ENCODE results near the gene SPACDR.

The SPACDR gene

DNA sequence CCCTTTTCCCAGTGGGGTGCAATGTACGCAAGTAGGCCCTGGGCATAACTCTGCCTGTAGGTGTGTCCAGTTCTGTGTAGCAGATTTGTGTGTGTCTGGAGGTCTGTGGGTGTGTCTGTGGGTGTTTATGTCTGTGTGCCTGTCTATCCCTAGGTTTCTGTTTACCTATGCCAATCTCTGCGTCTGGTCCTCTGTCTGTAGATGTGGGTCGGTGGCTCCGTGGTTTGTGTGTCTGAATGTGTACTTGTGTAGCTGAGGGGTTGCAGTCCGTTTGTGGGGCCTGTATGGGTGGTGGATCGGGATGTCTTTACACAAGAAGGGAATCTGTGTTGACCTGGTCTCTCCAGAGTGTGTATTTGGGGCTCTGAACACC lies 20.6 kb upstream of the SPACDR start:
- no peak for DNase-seq (ENCODE audit: low spot score)

DNA sequence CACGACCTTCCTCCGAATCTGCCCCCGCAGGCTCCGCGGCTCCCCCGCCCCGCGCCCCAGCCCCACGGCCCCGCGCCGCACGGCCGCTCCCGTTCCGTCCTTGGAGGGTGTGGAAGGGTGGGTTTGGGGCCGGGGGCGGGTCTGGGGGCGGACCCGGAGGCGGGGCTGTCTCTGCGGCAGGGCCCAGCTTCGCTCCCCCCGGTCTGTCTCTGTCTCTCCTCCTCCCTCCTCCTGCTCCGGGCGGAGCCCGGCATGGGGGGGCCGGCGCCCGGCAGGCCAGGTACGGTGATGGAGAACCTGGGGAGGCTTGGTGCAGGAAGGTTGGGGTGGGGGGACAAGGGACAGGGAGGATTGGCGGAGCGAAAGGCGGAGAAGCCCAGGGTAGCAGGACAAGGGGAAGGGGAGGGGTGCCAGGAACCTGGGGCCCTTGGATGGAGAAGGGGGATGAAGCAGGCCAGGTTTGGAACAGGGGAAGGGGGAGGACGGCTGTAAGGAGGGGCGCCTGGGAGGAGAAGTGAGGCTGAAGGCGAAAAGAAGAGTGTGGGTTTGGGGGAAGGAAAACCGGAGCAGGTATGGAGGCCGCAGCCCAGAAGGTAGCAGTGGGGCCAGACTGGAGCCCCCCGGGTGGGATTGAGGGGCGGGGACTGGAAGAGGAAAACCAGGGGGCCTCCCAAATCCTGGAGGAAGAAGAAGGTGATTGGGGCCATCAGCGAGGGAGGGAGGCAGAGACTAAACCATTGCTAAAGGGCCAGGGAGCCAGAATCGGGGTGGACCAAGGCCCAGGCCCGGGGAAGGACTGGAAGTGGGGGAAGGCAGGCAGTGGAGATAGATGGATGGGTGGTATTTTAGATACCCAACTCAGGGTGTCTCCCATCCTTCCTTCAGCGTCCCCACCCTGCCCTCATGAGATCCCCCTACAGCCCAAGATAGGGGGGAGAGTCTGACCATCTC lies 19.9 kb upstream of the SPACDR start, which contains the start of gene NYAP1:
TSS of gene NYAP1 (plus strand) at position 206 of the 951 bp plus-strand sequence. CDS start 1,385 bp downstream, outside the sequence.
- no peak for DNase-seq (ENCODE audit: low spot score)

DNA sequence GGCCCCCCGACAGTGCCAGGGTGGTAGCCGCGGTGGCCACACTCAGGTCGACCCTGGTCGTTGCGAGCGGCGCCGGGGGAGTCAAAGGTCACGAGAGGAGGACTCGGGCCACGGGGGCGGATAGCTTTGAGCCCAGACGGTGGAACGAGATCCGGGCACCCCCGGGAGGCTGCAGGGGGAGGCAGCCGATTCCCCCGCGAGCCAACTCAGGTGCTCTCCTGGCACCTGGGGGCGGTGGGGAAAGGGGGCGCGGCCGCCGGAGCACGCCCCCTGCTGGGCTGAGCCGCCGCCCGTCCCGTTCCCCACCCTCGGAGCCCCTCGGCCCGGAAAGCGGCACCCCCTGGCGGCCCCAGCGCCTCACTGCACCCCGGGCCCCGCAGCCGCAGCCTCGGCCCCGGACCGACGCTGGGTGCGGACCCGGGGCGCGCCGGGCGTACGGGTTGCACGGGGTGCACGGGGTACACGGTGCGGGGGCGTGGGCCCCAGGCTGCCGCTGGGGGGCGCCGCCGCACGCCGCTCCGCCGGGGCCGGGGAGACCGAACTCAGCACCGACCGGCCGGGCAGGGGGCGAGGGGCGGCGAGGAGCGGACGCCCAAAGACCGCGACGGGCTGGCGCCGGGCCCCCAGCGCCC lies 19.1 kb upstream of the SPACDR start:
- peak; percentile 89 for DNase-seq (ENCODE audit: low spot score)

DNA sequence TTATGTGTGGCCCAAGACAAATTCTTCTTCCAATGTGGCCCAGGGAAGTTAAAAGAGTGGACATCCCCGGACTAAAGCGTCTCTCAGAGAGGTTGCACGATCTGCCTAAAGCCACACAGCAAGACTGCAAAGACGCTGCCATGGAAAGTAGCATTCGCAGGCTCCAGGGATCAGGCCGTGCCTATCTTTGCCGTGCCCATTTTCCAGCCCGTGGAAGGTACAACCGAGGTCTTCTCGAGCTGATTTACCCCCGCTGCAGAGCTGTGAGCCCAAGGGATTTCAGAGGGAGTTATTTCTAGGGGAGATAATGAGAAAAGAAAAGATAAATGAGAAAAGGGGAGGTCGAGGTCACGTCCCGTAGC lies 18.6 kb upstream of the SPACDR start:
- DNase-seq (ENCODE audit: low spot score), result no peak

DNA sequence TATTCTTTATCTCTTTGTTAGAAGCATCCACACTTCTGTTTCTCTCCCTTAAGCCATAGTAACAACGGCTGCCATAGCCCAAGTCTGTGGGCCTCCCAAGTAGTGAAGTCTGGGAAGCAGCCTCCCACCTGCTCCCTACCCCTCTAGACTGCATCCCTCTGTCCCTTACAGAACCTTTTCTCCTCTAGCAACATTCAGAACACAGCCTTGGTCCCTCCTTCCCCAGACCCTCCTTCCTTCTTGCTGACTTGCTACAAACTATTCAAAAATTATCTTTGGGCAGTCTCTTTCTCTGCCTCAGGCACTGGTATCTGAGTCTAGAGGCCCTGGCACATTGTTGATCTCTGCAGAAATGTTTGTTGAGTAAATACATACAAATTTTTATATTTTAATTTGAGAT lies 17.4 kb upstream of the SPACDR start:
- no peak for DNase-seq (ENCODE audit: low spot score)

DNA sequence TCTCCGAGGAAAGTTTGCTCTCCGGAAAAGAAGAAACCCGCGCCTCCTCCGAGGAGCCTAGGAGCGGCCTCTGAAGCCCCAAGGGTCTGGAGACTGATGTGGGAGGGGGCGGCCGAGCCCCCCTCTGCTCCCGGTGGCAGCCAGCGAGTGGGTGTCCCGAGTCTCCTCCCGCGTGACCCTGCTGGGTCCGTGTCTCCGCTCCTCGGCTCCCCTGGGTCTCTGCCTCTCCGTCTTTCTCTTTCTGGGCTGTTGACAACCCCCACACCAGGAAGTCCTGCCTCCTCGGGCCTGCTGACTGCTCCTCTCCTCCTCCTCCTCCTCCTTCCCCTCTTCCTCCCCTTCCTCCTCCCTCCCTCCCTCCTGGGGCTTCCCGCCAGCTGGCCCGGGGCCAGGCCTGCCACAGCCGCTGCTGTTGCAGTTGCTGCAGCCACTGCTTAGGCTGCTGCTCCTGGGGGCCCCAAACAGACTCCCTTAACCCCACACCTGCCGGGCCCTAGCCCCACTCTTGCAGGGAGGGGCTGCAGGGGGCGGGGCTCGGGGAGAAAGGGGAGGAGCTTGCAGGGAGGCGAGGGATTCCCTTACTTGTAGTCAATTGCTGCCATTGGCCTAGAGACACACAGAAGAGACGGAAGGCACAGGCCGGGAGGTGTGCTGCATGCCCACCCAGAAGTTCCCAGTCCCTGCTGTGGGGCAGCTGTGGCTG lies 15.0 kb upstream of the SPACDR start, which contains the start of gene TSC22D4:
TSS of gene TSC22D4 (minus strand) at position 257 of the 703 bp plus-strand sequence. CDS start 1,176 bp downstream, outside the sequence.
- peak; percentile 99 for DNase-seq (ENCODE audit: low spot score)

DNA sequence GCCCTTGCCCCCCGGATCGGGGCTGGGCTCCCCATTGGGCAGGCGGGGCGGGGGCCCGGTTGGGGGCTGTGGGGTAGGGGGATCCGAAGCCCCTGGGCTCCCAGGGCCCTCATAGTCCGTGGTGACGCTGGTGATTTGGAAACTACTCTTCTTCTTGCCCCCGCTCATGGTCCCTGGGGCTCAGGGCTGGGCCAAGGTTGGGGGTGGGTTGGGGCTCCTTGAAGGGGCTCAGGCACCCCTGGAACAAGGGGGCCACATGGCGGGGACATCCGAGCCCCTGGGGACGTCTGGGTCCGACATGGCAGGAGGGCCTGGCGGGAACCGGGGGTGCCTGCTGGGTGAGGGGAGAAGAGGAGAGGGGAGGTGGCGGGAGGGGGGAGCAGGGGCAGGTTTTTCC lies 13.8 kb upstream of the SPACDR start:
- DNase-seq (ENCODE audit: low spot score), result peak; percentile 53

DNA sequence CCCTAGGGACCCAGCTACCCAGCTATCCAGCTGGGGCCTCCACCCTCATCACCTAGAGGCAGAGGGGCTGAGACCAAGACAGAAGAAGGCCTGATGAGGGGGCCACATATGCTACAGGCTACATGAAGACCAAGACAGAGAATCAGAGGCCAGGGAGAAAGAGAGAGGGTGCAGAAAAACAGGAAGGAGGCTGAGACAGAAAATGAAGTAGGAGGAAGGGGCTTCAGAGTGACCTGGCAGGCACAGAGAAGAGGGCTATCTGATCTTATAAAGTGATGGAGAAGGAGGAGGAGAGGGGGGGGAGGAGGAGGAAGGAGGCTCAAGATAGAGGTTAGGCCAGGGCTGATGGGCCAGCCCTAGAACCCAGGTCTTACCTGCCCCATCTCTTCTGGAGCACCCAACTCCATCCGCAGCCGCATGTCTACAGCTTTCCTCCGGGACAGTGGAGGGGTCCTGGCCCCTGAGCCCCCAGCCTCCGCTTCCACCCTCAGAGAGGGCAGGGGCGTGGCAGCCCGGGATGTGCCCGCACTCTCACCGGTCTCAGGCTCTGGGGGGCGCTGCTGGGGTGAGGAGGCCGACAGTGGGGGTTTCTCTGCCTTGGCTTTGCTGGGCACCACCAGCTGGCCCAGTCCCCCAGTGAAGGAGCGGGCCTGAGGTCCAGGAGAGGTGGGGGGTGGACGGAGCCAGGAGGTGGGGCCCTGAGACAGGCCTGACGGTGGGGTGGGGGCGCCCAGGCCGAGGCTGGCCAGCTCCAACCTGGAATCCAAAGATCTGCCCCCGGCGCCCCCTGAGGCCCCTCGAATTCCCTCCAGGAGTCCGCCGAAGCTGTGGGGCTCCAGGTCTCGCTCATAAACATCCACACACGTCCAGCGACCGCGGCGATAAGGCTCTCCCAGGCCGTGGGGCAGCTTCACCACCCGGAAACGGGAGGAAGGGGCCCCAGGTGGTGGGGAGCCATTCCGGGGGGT lies 13.1 kb upstream of the SPACDR start:
- peak; percentile 75 for DNase-seq (ENCODE audit: low spot score)

DNA sequence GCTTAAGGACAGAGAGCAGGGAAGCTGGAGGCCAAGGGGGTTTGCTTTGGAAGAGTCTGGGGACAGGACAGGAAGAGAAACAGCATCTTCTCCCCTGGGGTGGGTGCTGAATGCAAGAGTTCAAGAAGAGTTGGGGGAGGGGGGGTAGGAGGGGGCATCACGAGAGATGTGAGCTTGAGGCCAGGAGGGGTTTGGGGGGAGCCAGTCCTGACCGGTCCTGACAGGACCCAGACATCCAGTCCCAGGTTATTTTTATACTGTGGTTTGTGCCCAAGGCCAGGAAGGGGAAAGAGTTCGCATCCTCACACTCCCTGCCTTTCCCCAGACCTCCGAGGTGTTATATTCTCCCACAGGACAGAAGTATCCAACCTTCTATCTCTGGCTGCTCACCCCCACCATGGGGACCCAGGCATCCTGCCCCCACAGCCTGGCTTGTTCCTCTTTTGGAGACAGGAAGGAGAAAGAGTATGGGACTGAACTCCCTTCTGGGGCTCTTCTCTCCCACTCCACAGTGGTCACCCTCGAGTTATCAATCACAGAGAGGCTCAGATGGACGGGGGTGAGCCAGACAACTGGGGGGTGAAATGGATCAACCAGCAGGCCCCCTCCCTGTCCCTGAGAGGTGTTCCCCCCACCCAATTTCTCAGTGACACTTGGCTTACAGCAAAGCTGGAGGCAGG lies 12.2 kb upstream of the SPACDR start:
- no peak for DNase-seq (ENCODE audit: low spot score)

DNA sequence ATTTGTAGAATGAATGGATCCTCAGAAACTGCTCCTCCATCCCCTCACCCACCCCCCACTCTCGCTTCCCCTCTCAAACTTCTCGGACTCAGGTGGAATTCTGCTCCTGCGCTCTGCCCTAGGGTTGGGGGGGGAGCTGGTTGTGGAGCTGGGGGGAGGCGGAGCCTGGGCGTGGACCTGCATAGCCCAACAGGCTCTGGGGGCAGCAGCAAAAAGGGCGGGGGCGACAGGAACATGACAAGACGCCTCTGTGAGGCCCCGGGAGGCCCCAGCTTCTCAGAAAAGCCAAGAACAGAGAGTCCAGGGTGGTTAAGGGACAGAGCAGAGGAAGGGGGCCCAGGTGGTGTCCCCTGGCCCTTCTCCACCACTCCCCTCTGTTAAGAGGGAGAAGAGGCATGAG lies 11.5 kb upstream of the SPACDR start:
- no peak for DNase-seq (ENCODE audit: low spot score)

DNA sequence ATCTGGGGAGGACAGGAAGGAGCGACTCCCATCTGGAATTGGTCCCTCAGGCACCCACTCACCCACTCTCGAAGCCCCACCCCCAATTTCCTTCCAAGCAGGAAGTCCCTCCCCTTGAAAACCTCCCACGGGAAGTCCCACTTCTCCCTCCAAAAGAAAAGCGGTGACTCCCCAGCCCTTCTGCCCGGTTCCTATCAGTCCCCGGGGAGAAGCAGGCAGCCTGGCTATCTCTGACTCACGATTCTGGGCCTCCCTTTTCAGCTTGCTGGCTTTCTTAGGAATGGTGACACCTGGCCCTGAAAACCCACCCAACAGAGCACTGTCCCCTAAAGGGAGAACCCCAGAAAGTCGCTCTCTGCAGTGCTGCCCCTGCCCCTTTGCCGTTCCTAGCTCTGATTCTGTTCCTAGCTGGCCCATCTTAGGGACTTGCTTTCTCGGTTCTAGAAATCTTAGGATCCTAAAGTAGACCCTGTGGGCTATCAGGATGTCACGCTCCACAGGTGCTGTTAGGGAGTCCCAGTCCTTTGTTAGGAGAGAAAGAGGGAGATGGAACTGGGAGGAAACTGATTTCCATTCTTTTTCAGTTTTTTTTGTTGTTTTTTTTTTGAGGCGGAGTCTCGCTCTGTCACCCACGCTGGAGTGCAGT lies 8.9 kb upstream of the SPACDR start:
- DNase-seq (ENCODE audit: low spot score), result no peak

DNA sequence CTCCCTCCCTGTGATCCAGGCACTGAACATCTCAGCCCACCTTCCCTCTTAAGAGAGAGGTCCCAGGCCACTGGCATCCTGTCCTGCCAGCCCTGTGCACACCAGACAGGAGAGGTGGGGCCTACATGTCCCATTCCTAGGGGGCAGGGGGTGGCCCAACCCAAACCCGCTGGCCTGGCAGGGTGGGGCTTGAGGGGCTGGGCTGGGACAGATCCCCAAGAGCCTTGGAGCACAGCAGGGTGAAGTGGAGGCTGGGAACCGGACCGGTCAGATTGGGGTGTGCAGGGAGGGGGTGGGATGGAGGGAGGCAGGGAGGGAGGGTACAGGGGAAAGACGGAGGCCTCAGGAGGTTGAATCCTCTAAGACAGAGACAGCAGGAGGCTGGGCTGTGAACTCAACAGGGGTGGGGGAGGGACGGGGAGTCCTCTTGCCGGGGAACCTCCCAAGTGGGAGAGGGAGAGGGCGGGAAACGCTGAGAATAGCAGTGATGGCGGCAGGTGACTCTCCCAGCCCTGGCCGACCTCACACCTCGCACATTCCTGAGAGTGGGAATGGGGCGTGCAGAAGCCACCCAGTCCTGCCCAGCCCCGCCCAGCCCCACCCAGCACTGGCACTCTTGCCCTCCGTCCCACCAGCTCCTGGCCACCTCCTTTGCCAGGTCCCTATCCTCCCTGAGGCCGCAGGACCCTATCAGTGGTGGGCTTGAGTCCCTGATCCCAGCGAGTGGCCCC lies 8.2 kb upstream of the SPACDR start:
- no peak for DNase-seq (ENCODE audit: low spot score)

DNA sequence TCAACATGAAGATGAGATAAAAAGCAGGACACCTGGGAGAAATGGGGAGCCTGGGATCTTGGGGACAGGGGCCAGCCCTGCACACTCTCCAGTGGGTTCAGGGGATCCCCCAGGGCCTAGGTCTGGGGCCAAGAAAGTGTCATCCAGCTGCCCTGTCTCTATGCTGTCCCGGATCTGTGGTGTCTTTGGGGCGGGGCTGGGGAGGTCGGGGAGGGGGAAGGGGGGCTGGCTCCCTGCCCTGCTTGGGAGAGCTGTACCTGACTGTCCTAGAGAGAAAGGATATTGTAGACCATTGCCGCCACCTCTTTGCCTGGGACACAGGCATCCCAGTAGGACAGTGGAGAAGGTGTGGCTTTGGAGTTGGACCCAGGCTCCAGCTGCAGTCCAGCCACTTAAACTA lies 7.0 kb upstream of the SPACDR start:
- no peak for DNase-seq (ENCODE audit: low spot score)

DNA sequence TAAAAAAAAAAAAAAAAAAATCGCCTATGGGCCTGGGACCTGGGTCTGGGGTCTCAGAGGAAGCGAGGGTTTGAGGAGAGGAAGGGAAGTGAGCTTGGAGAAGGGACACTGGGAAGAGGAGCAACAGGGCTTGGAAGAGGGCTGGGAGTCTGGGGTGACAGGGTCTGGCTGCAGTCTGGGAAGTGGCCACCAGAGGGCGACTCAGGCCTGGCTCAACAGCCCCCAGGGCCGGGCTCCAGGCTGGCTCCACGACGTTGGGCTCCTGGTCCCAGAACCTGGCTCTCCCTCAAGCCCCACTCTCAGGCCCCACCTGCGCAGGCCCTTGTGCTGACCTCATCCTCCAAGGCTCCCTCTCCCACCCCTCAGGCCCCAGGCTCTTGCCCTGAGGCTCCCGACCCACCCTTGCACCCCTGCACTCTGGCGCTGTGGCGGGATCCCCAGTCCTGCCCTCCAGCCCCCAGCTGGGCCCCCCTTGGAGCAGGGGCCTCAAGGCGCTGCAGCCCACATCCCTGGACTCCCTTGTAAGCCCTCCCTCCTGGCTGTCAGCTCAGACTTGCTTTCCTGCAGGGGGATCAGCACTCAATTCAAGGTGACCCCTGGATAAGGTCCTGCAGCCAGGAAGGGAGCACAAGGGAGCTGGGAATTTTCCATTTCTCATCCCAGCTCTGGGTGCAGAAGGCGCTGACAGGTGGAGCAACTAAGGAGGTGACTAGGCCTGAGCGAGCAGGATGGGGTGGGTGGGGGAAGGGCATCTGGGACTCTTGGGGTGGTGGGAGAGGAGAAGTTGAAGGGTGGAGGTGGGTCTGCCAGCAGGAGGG lies 5.4 kb upstream of the SPACDR start:
- peak; percentile 76 for DNase-seq (ENCODE audit: low spot score)

DNA sequence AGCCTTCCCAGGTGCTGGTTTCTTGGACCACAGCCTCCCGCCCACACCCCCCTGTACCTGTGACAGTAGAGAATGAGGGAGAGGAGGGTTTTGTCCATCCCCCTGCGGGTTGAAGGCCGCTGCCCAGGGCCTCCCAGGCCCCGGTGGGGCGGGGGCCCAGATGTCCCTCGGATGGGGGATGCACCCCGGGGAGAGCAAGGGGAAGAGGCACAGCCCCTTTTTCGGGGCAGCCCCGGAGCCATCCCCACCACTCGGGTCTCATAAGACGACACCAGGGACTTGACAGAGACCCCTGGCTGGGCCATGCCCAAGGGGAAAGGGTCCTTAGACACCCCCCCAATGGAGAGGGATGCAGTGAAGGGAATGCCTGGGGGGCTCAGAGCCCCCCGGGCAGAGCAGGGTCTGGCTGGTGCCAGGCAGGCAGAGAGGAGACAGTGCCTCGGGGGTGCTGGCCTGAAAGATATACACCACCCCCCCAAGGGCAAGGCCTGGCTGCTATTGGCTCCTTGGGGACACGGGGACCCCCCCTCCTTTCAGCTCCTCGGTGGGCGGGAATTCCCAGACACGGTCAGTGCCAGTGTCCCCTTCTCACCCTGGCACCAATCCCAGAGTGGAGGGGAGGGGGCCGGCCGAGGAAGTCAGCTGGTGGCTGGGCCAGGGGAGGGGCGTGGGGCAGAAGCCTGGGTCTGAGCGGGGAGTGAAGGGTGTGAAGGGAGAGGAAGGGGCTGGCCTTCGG lies 3.7 kb upstream of the SPACDR start:
- DNase-seq (ENCODE audit: low spot score), result no peak

DNA sequence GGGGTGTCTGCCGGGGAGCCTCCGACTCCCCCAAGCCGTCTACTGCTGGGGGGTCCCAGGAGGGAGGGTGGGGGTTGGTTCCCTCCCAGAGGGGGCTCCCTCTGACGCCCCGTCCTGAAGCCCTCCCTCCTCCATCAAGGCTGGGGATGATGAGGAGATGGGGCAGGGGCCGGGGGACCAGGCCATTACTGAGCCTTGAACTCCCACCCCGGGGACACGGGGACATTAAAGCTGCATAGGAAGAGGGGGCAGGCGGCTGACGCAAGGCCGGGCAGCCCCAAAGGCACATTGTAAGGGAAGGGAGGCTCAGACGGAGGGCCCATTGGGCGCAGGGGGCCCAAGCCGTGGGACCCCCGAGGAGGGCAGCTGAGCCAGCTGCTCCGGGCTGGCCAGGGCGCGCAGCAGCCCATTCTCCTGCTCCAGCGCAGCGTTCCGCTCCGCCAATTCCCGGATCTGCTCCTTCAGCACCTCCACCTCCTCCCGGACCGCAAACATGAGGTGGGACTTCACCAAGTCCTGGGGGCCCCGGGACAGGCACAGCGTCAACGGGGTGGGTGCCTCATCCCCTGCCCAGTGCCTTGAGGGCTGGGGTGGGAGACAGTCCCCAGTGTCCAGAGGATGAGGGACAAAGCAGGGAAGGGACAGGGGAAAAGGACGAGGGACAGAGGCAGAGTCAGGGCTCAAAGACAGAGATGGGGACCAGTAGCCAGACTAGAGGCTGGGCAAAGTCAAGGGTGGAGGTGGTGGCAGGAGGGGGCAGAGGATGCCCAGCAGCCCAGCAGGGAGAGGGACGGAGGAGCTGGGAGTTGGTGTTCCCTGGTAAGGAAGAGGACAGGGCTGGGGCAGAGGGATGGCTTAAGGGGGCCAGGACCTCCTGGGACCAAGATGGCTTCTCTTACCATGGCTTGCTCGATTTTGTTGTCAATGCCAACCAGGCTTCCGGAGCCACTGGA lies 2.9 kb upstream of the SPACDR start:
- no peak for DNase-seq (ENCODE audit: low spot score)
